Coronary artery (tissue), 2 donors: Measurements from ENCODE around the gene DNMT3A.
A peak's percentile ranks its signal among the peaks of the same experiment; 100 is the strongest.

Source experiments
- DNase-seq: peaks from one replicate; pipeline ENCODE4 v3.0.0-alpha.2; 2017; ENCODE audit warnings: low spot score
- H3K27ac ChIP-seq, 2 donors: fragments of 200-600 bp; sonication (generic); one replicate each; pipeline ENCODE4 v1.5.1; 2016 to 2019
- H3K4me3 ChIP-seq: fragments of 200-600 bp; sonication (generic); 2 replicates; pipeline ENCODE4 v1.5.1; 2016; ENCODE audit warnings: mild to moderate bottlenecking, moderate library complexity
- TF ChIP-seq, protein P1 (sequence below): fragments of 200-600 bp; sonication (generic); IDR thresholded peaks from one replicate; pipeline ENCODE4 v1.5.1; 2019; ENCODE audit warnings: antibody characterized with exemption

Gene DNMT3A

DNA sequence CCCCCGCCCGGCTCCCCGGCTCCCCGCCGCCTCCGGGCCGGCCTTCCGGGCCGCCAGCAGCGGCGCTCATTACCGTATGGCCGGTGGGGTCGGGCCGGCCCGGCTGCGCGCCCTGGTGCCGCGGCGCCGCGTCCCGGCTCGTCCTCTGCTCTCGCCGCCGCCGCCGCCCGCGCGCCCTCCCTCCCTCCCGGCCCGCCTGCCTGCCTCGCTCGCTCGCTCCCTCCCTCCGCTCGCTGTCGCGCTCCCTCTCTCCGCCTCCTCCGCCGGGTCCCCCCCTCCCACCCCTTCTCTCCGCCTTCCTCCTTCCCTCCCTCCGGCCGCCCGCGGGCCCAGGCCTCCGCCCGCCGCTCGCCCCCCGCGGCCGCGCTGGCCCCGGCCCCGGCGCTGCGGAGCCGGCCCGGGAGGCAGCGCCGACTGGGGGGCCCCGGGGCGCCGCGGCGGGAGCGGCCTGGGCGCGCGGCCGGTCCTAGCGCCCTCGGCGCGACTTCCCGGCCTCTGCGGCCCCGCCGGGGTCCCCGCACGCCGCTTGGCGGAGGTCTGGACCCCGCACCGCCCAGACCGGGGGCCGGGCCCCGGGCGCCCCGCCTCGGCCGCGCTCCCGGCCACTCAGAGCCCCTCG, at the start of gene DNMT3A:
TSS of gene DNMT3A (minus strand) at position 173 of the 619 bp plus-strand sequence. CDS start 27,941 bp downstream, outside the sequence.
- TF ChIP-seq, protein P1, sequence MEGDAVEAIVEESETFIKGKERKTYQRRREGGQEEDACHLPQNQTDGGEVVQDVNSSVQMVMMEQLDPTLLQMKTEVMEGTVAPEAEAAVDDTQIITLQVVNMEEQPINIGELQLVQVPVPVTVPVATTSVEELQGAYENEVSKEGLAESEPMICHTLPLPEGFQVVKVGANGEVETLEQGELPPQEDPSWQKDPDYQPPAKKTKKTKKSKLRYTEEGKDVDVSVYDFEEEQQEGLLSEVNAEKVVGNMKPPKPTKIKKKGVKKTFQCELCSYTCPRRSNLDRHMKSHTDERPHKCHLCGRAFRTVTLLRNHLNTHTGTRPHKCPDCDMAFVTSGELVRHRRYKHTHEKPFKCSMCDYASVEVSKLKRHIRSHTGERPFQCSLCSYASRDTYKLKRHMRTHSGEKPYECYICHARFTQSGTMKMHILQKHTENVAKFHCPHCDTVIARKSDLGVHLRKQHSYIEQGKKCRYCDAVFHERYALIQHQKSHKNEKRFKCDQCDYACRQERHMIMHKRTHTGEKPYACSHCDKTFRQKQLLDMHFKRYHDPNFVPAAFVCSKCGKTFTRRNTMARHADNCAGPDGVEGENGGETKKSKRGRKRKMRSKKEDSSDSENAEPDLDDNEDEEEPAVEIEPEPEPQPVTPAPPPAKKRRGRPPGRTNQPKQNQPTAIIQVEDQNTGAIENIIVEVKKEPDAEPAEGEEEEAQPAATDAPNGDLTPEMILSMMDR = no peak
- peak within 1 kb of the TSS; percentile 70 to 97 for H3K27ac ChIP-seq
- H3K4me3 ChIP-seq = peak within 1 kb of the TSS; percentile 99
- DNase-seq = no peak

DNA sequence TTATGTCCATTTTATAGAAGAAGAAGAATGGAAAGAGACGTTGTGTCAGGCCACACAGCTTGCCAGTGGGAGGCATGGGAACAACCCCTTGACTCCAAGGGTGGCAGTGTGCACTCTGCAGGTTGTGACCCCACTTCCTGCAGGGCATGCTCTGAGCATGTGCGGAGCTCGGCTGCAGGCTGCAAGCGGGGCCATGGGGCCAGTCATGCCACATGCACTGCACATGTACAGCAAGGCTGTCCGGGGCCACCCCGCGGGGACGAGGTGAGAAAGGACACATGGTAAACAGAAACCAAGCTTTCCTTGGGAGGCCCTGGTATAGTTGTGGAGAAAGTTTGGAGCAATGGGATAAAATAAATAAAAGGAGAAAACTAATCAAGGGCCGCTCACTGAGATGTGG, 47.4 kb upstream of the DNMT3A start:
- H3K4me3 ChIP-seq = no peak overlapping the region
- no peak overlapping the region for H3K27ac ChIP-seq
- TF ChIP-seq, protein P1 = no peak
- DNase-seq = no peak

DNA sequence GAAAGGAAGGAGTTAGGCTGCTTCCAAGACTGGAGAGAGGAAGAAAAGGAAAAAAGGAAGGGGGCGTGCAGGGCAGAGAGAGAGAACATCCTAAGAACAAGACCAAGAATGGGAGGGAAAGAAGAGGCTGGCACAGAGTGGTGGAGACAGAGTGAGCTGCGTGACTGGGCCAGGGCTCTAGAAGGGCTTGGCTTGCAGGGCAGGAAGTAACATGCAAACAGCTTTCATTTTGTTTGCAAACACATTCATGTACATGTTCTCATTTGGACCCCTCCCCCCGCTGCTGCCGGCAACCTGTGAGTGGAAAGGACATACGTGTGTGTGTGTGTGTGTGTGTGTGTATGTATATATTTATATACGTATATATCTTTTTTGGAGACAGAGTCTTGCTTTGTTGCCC, 46.8 kb upstream of the DNMT3A start:
- no peak overlapping the region for H3K27ac ChIP-seq
- TF ChIP-seq, protein P1 = no peak
- H3K4me3 ChIP-seq = no peak overlapping the region
- no peak for DNase-seq

DNA sequence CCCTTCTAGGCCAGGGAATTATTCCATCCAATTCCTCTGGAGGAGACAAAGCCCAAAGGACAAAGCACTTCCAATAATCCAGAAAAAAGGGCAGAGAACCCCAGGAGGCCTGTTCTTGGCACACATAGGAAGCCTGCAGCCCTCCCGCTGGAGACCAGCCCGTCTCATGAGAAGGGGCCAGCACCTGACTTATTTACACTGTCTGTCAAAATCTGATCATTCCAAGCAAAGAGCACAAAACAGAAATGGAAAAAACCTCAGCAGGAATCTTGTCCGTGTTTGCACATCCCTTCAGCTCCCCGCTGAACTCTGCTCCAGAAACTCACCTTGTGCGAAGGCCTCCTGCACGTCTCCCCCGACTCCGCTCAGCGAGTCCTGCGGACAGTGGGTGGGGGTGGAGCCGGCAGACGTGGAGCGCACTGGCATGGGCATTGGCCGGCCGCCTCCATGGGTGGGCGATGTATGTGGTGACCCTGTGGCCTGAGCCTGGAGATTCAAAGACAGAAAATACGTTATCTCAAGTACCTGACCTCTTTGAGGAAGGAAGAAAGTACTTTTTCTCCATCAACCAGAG, 46.2 kb upstream of the DNMT3A start:
- no peak for DNase-seq
- TF ChIP-seq, protein P1 = no peak
- Histone ChIP-seq H3K27ac (no peak overlapping the region), H3K4me3 (no peak overlapping the region)

DNA sequence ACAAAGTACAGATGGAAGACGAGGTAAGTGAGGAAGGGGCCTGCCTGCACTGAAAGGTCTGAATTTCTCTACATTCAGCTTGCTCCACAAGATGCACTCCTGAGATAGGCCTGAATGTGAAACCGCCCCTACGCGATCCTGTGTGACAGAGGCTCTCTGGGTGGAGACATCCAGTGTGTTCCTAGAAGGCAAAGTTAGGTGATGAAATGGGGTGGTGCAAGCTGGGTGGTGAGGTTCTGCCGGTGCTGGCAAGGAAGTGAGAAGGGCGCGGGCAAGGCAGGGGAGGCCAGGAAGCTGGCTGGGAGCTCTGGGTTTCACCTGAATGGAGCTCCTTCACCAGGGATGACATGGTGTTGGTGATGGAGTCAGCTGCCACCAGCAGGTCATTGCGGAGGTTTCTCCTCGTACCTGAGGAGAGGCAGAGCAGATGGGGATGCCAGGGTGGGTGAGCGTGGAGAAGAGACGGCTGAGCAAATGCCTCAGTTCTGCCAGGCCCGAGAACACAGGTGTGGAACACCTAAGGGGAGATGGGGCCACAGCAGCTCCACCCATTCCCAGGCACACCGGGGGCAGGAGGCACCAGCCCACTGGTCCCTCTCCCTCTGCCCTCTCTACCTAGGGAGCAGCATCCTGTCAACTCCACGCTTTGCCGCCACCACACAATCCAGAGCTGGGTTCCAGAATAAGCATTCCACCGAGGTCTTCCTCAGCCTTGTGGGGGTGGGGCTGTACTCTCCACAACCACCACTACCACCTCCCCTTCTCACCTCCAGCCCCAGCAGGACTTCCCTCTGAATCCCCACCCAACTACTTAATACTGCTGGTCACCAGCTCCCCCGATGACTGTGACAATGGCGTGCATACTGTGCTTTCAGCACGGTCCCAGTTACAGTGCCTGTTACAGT, 45.5 kb upstream of the DNMT3A start:
- no peak for DNase-seq
- no peak overlapping the region for H3K4me3 ChIP-seq
- TF ChIP-seq, protein P1 = no peak
- no peak overlapping the region for H3K27ac ChIP-seq

DNA sequence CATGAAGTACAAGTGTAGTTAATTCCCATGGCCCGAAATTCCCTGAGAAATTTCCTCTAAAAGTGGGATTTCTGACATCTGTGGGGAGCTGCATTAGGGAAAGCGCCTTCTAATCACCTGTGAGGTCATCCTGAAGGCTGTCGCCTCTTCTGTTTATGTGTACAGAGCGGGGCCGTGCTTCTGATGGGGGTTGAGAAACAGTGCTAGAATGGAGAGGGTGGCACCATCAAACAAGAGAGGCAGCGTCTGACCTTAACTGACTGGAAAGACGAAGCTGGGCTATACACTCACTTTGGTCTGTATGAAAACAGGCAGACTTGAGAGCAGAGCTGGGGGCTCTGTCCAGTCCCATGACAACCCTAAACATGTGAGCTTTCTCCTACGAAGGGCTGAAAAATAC, 44.2 kb upstream of the DNMT3A start:
- Histone ChIP-seq H3K27ac (no peak overlapping the region), H3K4me3 (no peak overlapping the region)
- no peak for DNase-seq
- TF ChIP-seq, protein P1 = no peak
